Neural progenitor cell (in vitro differentiated cells): ENCODE data around the gene RMI2.

Experiments used
- CTCF ChIP-seq: fragments of 200-600 bp; sonication (generic); IDR thresholded peaks from 2 replicates; pipeline ENCODE4 v1.5.1; 2017; ENCODE audit warnings: antibody characterized with exemption, mild to moderate bottlenecking
- EZH2 ChIP-seq: fragments of 200-600 bp; sonication (generic); IDR thresholded peaks from 2 replicates; pipeline ENCODE4 v1.6.1; 2017; ENCODE audit warnings: antibody characterized with exemption, mild to moderate bottlenecking, moderate library complexity
- EZH2phosphoT487 ChIP-seq: fragments of 200-600 bp; sonication (generic); IDR thresholded peaks from 2 replicates; pipeline ENCODE4 v1.6.1; 2017; ENCODE audit warnings: antibody characterized with exemption

GRCh38 chr16:11380836-11381235 lies 35.6 kb downstream of the RMI2 start:
- no peak for TF ChIP-seq CTCF
- no peak for TF ChIP-seq EZH2phosphoT487
- TF ChIP-seq EZH2, result no peak
